NCI-H2081 (cell line): Measurements from ENCODE around the gene DHRS9.
"Not testable (repeated sequence)": the region's sequence is repeated elsewhere in the genome, so short reads cannot be mapped to it uniquely, and the experiment has no call there.

Experiments
- DNase-seq, 2 experiments: peaks; one replicate each; lab custom pipeline; 2025; lab: John Stamatoyannopoulos, UW

The DHRS9 gene

GRCh38 chr2:169069341-169069740 lies at the start of gene DHRS9:
Gene DHRS9, plus strand, starts transcription at chr2:169069563. Its CDS starts 12,019 bp downstream, at chr2:169081582.
- DNase-seq = no peak

- DNase-seq = no peak
Measured at GRCh38 chr2:169023161-169023560, 46.2 kb upstream of the DHRS9 start.

- no peak for DNase-seq
Measured at GRCh38 chr2:169026056-169026455, 43.3 kb upstream of the DHRS9 start.

- DNase-seq = no peak
Measured at GRCh38 chr2:169027234-169027633, 42.1 kb upstream of the DHRS9 start.

- no peak for DNase-seq
Measured at GRCh38 chr2:169029341-169029740, 40.0 kb upstream of the DHRS9 start.

- DNase-seq = no peak
Measured at GRCh38 chr2:169031202-169031601, 38.2 kb upstream of the DHRS9 start, which contains the start of gene ABCB11. Gene ABCB11, minus strand, starts transcription at chr2:169031324. Its CDS starts 13,199 bp downstream, at chr2:169018125.

GRCh38 chr2:169034256-169034655 lies 35.1 kb upstream of the DHRS9 start:
- no peak for DNase-seq

- no peak for DNase-seq
Measured at GRCh38 chr2:169034984-169035544, 34.3 kb upstream of the DHRS9 start.

GRCh38 chr2:169035887-169036286 lies 33.5 kb upstream of the DHRS9 start:
- DNase-seq = no peak

- no peak for DNase-seq
Measured at GRCh38 chr2:169036736-169037440, 32.5 kb upstream of the DHRS9 start.

- no peak for DNase-seq
Measured at GRCh38 chr2:169038338-169038757, 31.0 kb upstream of the DHRS9 start.

GRCh38 chr2:169039702-169040101 lies 29.7 kb upstream of the DHRS9 start:
- no peak for DNase-seq

GRCh38 chr2:169041594-169041993 lies 27.8 kb upstream of the DHRS9 start:
- DNase-seq = no peak

GRCh38 chr2:169042856-169043255 lies 26.5 kb upstream of the DHRS9 start:
- DNase-seq = no peak

GRCh38 chr2:169046440-169047151 lies 22.8 kb upstream of the DHRS9 start:
- DNase-seq = no peak

- DNase-seq = no peak
Measured at GRCh38 chr2:169047256-169048250, 21.8 kb upstream of the DHRS9 start.

GRCh38 chr2:169049142-169049541 lies 20.2 kb upstream of the DHRS9 start:
- no peak for DNase-seq

- no peak for DNase-seq
Measured at GRCh38 chr2:169050476-169051240, 18.7 kb upstream of the DHRS9 start.

GRCh38 chr2:169054575-169054974 lies 14.8 kb upstream of the DHRS9 start:
- not testable (repeated sequence) for DNase-seq

- DNase-seq = not testable (repeated sequence)
Measured at GRCh38 chr2:169064199-169064598, 5.2 kb upstream of the DHRS9 start.

- DNase-seq = no peak
Measured at GRCh38 chr2:169065422-169065821, 3.9 kb upstream of the DHRS9 start.
